Small intestine (tissue), 16 donors: ENCODE measurements around the gene NOCT. TPM values are rescaled to one million over a fixed set of nuclear protein-coding genes. Genes with fewer than 3 reads are reported as not detected.

Experiments
- DNase-seq, 2 donors: peaks; one replicate each; pipeline versions ENCODE4 v3.0.0 to v3.0.0-alpha.2; 2013
- FAIRE-seq: peaks from 2 replicates; lab custom pipeline; 2012; peaks lifted over from hg19 to GRCh38; lab: Jason Lieb, UNC
- H3K27ac ChIP-seq, 3 donors: one replicate each; pipeline ENCODE4 v1.5.1; 2013; ENCODE audit warnings: low read length in 2 of 3, mild to moderate bottlenecking in 2 of 3, control low read depth in 1 of 3, inconsistent platforms in 1 of 3, low read depth in 1 of 3, moderate library complexity in 1 of 3
- H3K27me3 ChIP-seq, 3 donors: one replicate each; pipeline ENCODE4 v1.6.1; 2013; ENCODE audit warnings: low read length in 3 of 3, inconsistent platforms in 1 of 3; ENCODE audit not compliant: control insufficient read depth in 3 of 3, insufficient read depth in 3 of 3
- H3K36me3 ChIP-seq, 3 donors: one replicate each; pipeline ENCODE4 v1.6.1; 2013; ENCODE audit warnings: low read length in 3 of 3, inconsistent platforms in 1 of 3, low read depth in 1 of 3, mild to moderate bottlenecking in 1 of 3, moderate library complexity in 1 of 3; ENCODE audit not compliant: control insufficient read depth in 3 of 3, insufficient read depth in 2 of 3
- H3K4me1 ChIP-seq, 3 donors: one replicate each; pipeline ENCODE4 v1.6.1; 2013; ENCODE audit warnings: low read length in 2 of 3, inconsistent platforms in 1 of 3, low read depth in 1 of 3, mild to moderate bottlenecking in 1 of 3, moderate library complexity in 1 of 3; ENCODE audit not compliant: control insufficient read depth in 3 of 3, insufficient read depth in 2 of 3
- H3K4me3 ChIP-seq, 3 donors: one replicate each; pipeline ENCODE4 v1.5.1; 2013; ENCODE audit warnings: low read length in 3 of 3, control low read depth in 1 of 3, inconsistent platforms in 1 of 3, low read depth in 1 of 3, mild to moderate bottlenecking in 1 of 3, moderate library complexity in 1 of 3
- H3K9me3 ChIP-seq, 2 donors: one replicate each; pipeline ENCODE4 v1.6.1; 2013; ENCODE audit warnings: low read depth in 1 of 2, low read length in 1 of 2; ENCODE audit not compliant: control insufficient read depth in 2 of 2, insufficient read depth in 1 of 2
- WGBS, 3 donors: extraction: QIAGEN DNeasy Blood & Tissue Kit; methylation state at CpG; one replicate each; pipeline ENCODE4 v1.1.7; 2013; 5-methylcytosine and 5-hydroxymethylcytosine counted together
- long read RNA-seq, 10 donors: transcript quantifications; one replicate each; lab custom pipeline, GENCODE V29; 2026
- polyA plus RNA-seq, 4 donors: library from polyadenylated mRNA; stranded (reverse) in 3 of 4; unstranded in 1 of 4; fragments of 200-250 nt in 3 of 4; fragments of 120-200 nt in 1 of 4; gene quantifications; one replicate each; pipeline versions ENCODE4 v1.2.1 to v1.2.3, GENCODE V29; 2013
- donor health status: healthy with polysubstance abuse.
- donor health status: control.
- donor health status: control.
- donor health status: Bipolar disorder and iron deficiency.
- donor health status: healthy.

NOCT gene
- 1 to 10 TPM; 2.3 to 8.5 (median 4.7) TPM for polyA plus RNA-seq
- long read RNA-seq, donor 1, partial matches to known transcripts, result 0 of 1 reads
- long read RNA-seq, donor 1, other reads (novel, unspliced or antisense), result 0 of 1 reads
- long read RNA-seq, donor 2, partial matches to known transcripts, result 0 of 1 reads
- long read RNA-seq, donor 2, other reads (novel, unspliced or antisense), result 0 of 1 reads
- long read RNA-seq, donor 3, partial matches to known transcripts, result 15 of 16 reads
- long read RNA-seq, donor 3, other reads (novel, unspliced or antisense), result 0 of 16 reads
- long read RNA-seq, donor 4, result 0 reads
- long read RNA-seq, donor 5, result 0 reads
- long read RNA-seq, donor 6, result 0 reads
- long read RNA-seq, donor 7, partial matches to known transcripts, result 57 of 65 reads
- long read RNA-seq, donor 7, other reads (novel, unspliced or antisense), result 7 of 65 reads
- long read RNA-seq, donor 8, result 0 reads
- long read RNA-seq, donor 9, result 0 reads
- long read RNA-seq, donor 10, partial matches to known transcripts, result 23 of 28 reads
- long read RNA-seq, donor 10, other reads (novel, unspliced or antisense), result 5 of 28 reads

DNA sequence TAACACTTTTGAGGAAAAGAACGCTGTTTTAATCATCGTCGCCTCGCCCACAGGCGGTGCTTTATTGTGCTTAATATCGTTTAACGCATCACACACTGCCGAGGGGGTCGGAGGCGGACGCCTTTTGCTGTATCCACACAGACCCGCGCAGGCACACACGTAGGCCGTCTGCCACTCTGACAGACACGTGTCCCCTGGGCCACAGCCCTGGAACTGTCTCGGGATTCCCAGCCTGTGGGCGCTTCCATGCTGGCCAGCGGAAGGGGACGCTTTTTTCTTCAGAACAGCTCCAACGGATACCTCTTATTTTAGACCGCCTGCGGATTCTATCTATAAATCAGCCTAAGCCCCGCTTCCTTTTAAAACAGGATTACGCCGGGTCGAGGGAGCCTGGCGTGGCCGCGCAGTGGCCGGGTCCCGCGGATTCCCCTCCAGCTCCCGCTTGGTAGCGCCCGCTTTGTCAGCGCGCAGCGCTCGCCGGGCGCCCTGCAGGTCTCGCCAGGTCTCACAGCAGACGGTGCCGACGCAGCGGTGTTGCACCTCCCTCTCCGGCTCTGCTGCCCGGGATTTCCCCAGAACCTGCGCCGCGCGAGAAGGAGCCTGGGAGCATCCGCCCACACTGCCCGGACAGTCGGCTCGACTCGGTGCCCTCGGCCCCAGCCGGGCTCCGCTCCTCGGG lies at the start of gene NOCT:
Gene NOCT, plus strand, starts transcription at position 513 of the 679 bp plus-strand sequence. CDS start 201 bp downstream, outside the sequence.
- peak within 1 kb of the TSS; percentile 80 to 98 (median 94) for H3K27ac ChIP-seq
- WGBS, 3 donors, result 0 to 1% (median 0%) methylated on average over 56 to 62 of the region's 62 CpGs
- FAIRE-seq, result no peak

GRCh38 chr4:138967313-138967712 lies 48.3 kb upstream of the NOCT start:
- H3K4me3 ChIP-seq, result no peak overlapping the region
- peak; percentile 84 to 89 for DNase-seq
- H3K9me3 ChIP-seq, result no peaks in the 10 kb centered on the region
- H3K27me3 ChIP-seq, result no peaks in the 10 kb centered on the region
- H3K4me1 ChIP-seq, result peaks cover 0 to 8% (median 0%) of the 10 kb centered on the region in 3 donors
- WGBS, 3 donors, result 10 to 45% (median 16%) methylated on average over 3 of the region's 3 CpGs
- no peaks in the 10 kb centered on the region for H3K36me3 ChIP-seq
- FAIRE-seq, result peak; percentile 93
- peak overlapping the region in 1 of 3 donors; percentile 50 for H3K27ac ChIP-seq

More for the DNA sequence above, at the start of gene NOCT:
- H3K27me3 ChIP-seq, result no peaks in the 10 kb centered on the region
- peak; percentile 89 to 94 for DNase-seq
- H3K4me3 ChIP-seq, result peak within 1 kb of the TSS; percentile 57 to 97 (median 81)
- no peaks in the 10 kb centered on the region for H3K9me3 ChIP-seq
- H3K36me3 ChIP-seq, result no peaks in the 10 kb centered on the region
- H3K4me1 ChIP-seq, result peaks cover 5 to 29% (median 10%) of the 10 kb centered on the region in 3 donors

DNA sequence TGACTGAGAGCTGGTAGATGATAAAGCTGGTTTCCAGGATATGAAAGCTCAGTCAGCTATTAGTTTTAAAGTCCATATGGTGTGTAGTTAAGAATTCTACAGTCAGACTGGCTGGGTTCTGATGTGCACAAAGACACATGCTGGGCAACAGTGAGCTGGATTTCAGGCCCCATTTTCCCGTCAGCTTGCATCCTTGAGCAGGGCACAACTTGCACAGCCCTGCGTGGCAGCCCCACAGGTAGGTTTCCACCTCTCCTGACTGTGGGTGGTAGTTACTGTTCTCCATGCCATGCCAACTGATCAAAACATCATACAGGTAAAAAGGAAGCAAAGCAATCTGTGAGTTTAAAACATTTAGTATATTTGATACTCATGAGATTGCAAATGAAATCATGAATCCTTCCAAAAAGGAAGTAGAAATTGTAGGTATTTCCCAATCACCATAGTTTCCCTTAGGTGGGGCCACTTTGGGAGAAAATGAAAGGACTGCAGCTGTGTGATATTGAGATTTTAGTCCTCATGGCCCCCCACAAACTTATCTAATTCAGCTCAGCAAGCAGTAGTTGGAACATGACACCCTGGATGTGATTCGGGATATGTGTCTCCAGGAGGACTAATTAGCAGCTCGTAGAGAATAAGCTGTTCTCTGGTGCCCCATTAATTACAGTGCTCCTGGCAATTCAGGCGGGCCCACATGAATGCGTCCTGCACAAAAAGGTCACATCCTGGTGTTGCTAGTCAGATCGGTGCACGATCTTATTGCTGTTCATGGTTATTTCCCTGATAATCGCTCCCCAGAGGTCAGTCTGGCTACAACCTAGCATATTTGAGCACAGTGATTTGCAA lies 42.4 kb upstream of the NOCT start:
- 77 to 85% (median 82%) methylated on average over 9 of the region's 9 CpGs for WGBS, 3 donors
- H3K4me1 ChIP-seq, result peaks cover 0 to 10% (median 0%) of the 10 kb centered on the region in 3 donors
- FAIRE-seq (no peak), DNase-seq (peak; percentile 13 to 36)
- H3K27ac ChIP-seq, result peak overlapping the region in 1 of 3 donors; percentile 8
- no peak overlapping the region for H3K4me3 ChIP-seq
- H3K36me3 ChIP-seq, result no peaks in the 10 kb centered on the region
- H3K27me3 ChIP-seq, result no peaks in the 10 kb centered on the region
- H3K9me3 ChIP-seq, result no peaks in the 10 kb centered on the region

GRCh38 chr4:138975225-138975624 lies 40.4 kb upstream of the NOCT start:
- DNase-seq (no peak), FAIRE-seq (no peak)
- Histone ChIP-seq H3K9me3 (no peaks in the 10 kb centered on the region), H3K27ac (no peak overlapping the region), H3K27me3 (no peaks in the 10 kb centered on the region), H3K4me3 (no peak overlapping the region), H3K36me3 (no peaks in the 10 kb centered on the region), H3K4me1 (peaks cover 0 to 10% (median 0%) of the 10 kb centered on the region in 3 donors)
- WGBS, 3 donors, result 71 to 92% (median 75%) methylated on average over 4 of the region's 4 CpGs

- H3K9me3 ChIP-seq, result no peaks in the 10 kb centered on the region
- no peak overlapping the region for H3K27ac ChIP-seq
- H3K36me3 ChIP-seq, result no peaks in the 10 kb centered on the region
- H3K4me3 ChIP-seq, result no peak overlapping the region
- H3K4me1 ChIP-seq, result peaks cover 0 to 10% (median 0%) of the 10 kb centered on the region in 3 donors
- DNase-seq, result no peak
- FAIRE-seq, result no peak
- no peaks in the 10 kb centered on the region for H3K27me3 ChIP-seq
These were observed 39.1 kb upstream of the NOCT start for GRCh38 chr4:138976526-138976925.

DNA sequence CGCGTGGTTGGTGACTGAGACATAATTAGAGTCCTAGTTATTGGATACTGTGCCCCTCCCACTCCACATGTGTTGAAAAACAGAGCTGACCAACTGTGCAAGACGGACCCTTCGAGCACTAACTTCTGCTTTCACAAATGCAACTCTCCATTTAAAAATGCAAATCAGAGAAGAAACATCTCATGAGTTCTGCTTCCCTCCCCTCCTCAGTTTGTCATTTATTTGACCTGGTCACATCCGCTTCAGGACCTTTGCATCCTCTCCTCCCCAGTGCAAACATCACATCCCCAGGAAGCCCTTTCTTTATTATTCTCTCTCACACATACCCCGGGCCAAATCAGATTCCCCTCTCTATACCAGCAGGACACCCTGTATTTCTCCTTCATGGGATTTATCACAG lies 38.1 kb upstream of the NOCT start:
- FAIRE-seq (no peak), DNase-seq (no peak)
- Histone ChIP-seq H3K4me1 (peaks cover 0 to 10% (median 0%) of the 10 kb centered on the region in 3 donors), H3K4me3 (no peak overlapping the region), H3K36me3 (no peaks in the 10 kb centered on the region), H3K27ac (no peak overlapping the region), H3K27me3 (no peaks in the 10 kb centered on the region), H3K9me3 (no peaks in the 10 kb centered on the region)
- WGBS, 3 donors, result 63 to 79% (median 72%) methylated on average over 6 of the region's 6 CpGs

DNA sequence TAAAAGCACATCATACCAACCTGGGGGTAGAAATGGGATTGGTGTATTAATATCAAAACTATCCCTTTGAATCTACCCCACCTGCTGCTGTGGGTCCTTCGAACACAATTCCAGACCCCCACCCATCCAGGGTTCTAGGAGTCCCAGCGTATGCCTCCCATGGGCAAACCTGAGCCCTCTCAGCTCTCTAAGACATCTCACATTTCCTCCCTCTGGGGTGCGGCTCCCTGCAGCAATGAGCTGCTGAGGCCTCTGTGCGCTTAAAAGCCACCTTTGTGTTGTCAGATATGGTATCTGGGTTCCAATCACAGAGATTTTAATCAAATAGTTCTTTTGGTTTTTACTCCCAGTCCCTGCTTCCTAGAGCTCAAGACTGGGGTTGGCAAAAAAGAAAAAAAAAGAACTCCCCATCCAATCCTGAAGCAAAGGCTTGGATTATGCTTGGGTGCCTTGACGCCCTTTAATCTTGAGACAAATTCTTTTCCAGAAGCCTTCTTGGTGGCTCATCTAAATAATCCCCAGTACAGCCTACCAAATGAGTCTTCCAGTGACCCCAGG lies 37.5 kb upstream of the NOCT start:
- Histone ChIP-seq H3K27me3 (no peaks in the 10 kb centered on the region), H3K9me3 (no peaks in the 10 kb centered on the region), H3K4me1 (peaks cover 0 to 7% (median 0%) of the 10 kb centered on the region in 3 donors), H3K27ac (no peak overlapping the region), H3K4me3 (no peak overlapping the region), H3K36me3 (no peaks in the 10 kb centered on the region)
- WGBS, 3 donors, result 86 to 92% (median 86%) methylated on average over 5 of the region's 5 CpGs
- DNase-seq (no peak), FAIRE-seq (no peak)
